SK-N-SH (cell line): Measurements from ENCODE around the gene WDR91. TPM values are rescaled to one million over a fixed set of nuclear protein-coding genes. Genes with fewer than 3 reads are reported as not detected.

ENCODE experiments used
- CTCF ChIA-PET: fragments of 300-600, 350-600 bp; formaldehyde crosslinking; extraction: SDS; loops from one replicate; lab custom pipeline; 2021; lab: Yijun Ruan, JAX
- POLR2A ChIA-PET: fragments of 350-600 bp; sonication (Branson Sonifier 250); formaldehyde crosslinking; extraction: SDS; loops from one replicate; lab custom pipeline; 2020; ENCODE audit warnings: antibody characterized with exemption, inconsistent platforms; lab: Yijun Ruan, JAX
- DNase-seq: peaks from one replicate; pipeline ENCODE4 v3.0.0; 2012
- H2AFZ ChIP-seq: fragments of 200-600 bp; sonication (generic); 2 replicates; pipeline ENCODE4 v1.8.1; 2016; ENCODE audit warnings: antibody characterized with exemption, mild to moderate bottlenecking, low read depth
- H3F3A ChIP-seq: fragments of 200-600 bp; sonication (generic); replicated peaks from 2 replicates; pipeline ENCODE3; 2016; ENCODE audit warnings: antibody characterized with exemption, mild to moderate bottlenecking; ENCODE audit not compliant: insufficient read depth
- H3K27ac ChIP-seq, 2 experiments: fragments of 200-500 bp in 1 of 2; fragments of 200-600 bp in 1 of 2; sonication (Bioruptor generic) in 1 of 2; sonication (generic), shearing (Covaris generic) in 1 of 2; 2 replicates each; pipeline versions ENCODE4 v1.5.1 to v1.6.1; 2014 to 2016; ENCODE audit warnings: low read depth in 2 of 2, inconsistent platforms in 1 of 2, low read length in 1 of 2, mild to moderate bottlenecking in 1 of 2, mixed read lengths in 1 of 2
- H3K27me3 ChIP-seq: fragments of 200-600 bp; sonication (generic), shearing (Covaris generic); 2 replicates; pipeline ENCODE4 v1.6.1; 2016; ENCODE audit warnings: mixed run types; ENCODE audit not compliant: insufficient read depth
- H3K36me3 ChIP-seq, 2 experiments: fragments of 200-500 bp in 1 of 2; fragments of 200-600 bp in 1 of 2; sonication (Bioruptor generic) in 1 of 2; sonication (generic) in 1 of 2; replicated peaks in 1 of 2; 2 replicates each; pipeline versions ENCODE3 to v1.5.1; 2014 to 2016; ENCODE audit warnings: low read length in 1 of 2, mild to moderate bottlenecking in 1 of 2; ENCODE audit not compliant: insufficient read depth in 2 of 2, control insufficient read depth in 1 of 2
- H3K4me1 ChIP-seq, 2 experiments: fragments of 200-500 bp in 1 of 2; fragments of 200-600 bp in 1 of 2; sonication (Bioruptor generic) in 1 of 2; sonication (generic), shearing (Covaris generic) in 1 of 2; 2 replicates each; pipeline versions ENCODE4 v1.5.1 to v1.6.1; 2014 to 2016; ENCODE audit warnings: low read depth in 1 of 2, low read length in 1 of 2, mixed run types in 1 of 2; ENCODE audit not compliant: insufficient read depth in 2 of 2, control insufficient read depth in 1 of 2
- H3K4me2 ChIP-seq: fragments of 200-600 bp; sonication (generic), shearing (Covaris generic); 2 replicates; pipeline ENCODE4 v1.6.1; 2017; ENCODE audit warnings: mixed run types
- H3K4me3 ChIP-seq, 2 experiments: fragments of 200-500 bp in 1 of 2; fragments of 200-600 bp in 1 of 2; sonication (Bioruptor generic) in 1 of 2; sonication (generic), shearing (Covaris generic) in 1 of 2; 2 replicates each; pipeline versions ENCODE4 v1.5.1 to v1.8.1; 2014 to 2016; ENCODE audit warnings: low read depth in 2 of 2, inconsistent platforms in 1 of 2, low read length in 1 of 2, mild to moderate bottlenecking in 1 of 2, mixed read lengths in 1 of 2, moderate library complexity in 1 of 2
- H3K79me2 ChIP-seq: fragments of 200-600 bp; sonication (generic); 2 replicates; pipeline ENCODE4 v1.8.1; 2017; ENCODE audit warnings: mild to moderate bottlenecking; ENCODE audit not compliant: insufficient read depth
- H3K9ac ChIP-seq: fragments of 200-600 bp; sonication (generic); 2 replicates; pipeline ENCODE4 v1.6.1; 2017; ENCODE audit warnings: mixed run types
- H3K9me2 ChIP-seq: fragments of 200-600 bp; sonication (generic); 2 replicates; pipeline ENCODE4 v1.6.1; 2017; ENCODE audit warnings: mixed run types
- H3K9me3 ChIP-seq: fragments of 200-600 bp; sonication (generic); 2 replicates; pipeline ENCODE4 v1.6.1; 2017; ENCODE audit warnings: mixed run types, mild to moderate bottlenecking, moderate library complexity
- H4K20me1 ChIP-seq: fragments of 200-600 bp; sonication (generic); 2 replicates; pipeline ENCODE4 v1.6.1; 2017; ENCODE audit warnings: mild to moderate bottlenecking, mixed run types; ENCODE audit not compliant: insufficient read depth
- CHD2 ChIP-seq: fragments of 150-350 bp; IDR thresholded peaks from 2 replicates; pipeline ENCODE4 v1.6.1; 2018; ENCODE audit warnings: low read length; ENCODE audit not compliant: partially characterized antibody
- ELF1 ChIP-seq: IDR thresholded peaks from 2 replicates; pipeline ENCODE4 v1.4.0; 2012
- EP300 ChIP-seq, 2 experiments: IDR thresholded peaks; 2 replicates each; pipeline versions ENCODE4 v1.4.0 to v1.6.1; 2012; ENCODE audit warnings: borderline replicate concordance in 1 of 2, low read depth in 1 of 2, low read length in 1 of 2
- EZH2phosphoT487 ChIP-seq: fragments of 200-600 bp; sonication (generic); IDR thresholded peaks from 2 replicates; pipeline ENCODE4 v1.6.1; 2017; ENCODE audit warnings: low read depth, mixed run types, mild to moderate bottlenecking, antibody characterized with exemption, moderate library complexity, borderline replicate concordance
- GATA2 ChIP-seq: sonication (generic); formaldehyde crosslinking; IDR thresholded peaks from 2 replicates; pipeline ENCODE4 v1.5.0; 2020; ENCODE audit warnings: mild to moderate bottlenecking, missing genetic modification reagents
- JUND ChIP-seq: IDR thresholded peaks from 2 replicates; pipeline ENCODE4 v1.4.0; 2012
- MAX ChIP-seq: IDR thresholded peaks from 2 replicates; pipeline ENCODE4 v1.4.0; 2012; ENCODE audit warnings: low read depth
- MEF2A ChIP-seq: IDR thresholded peaks from 2 replicates; pipeline ENCODE4 v1.4.0; 2012; ENCODE audit warnings: low read depth, borderline replicate concordance
- NFIC ChIP-seq: IDR thresholded peaks from 2 replicates; pipeline ENCODE4 v1.4.0; 2012; ENCODE audit warnings: borderline replicate concordance
- PBX3 ChIP-seq: IDR thresholded peaks from 2 replicates; pipeline ENCODE4; 2012
- RAD21 ChIP-seq: IDR thresholded peaks from 2 replicates; pipeline ENCODE4 v1.6.1; 2012; ENCODE audit warnings: mild to moderate bottlenecking, low read length
- REST ChIP-seq: IDR thresholded peaks from 2 replicates; pipeline ENCODE4 v1.6.1; 2012; ENCODE audit warnings: mild to moderate bottlenecking, low read depth, low read length, moderate library complexity
- RXRA ChIP-seq: IDR thresholded peaks from 2 replicates; pipeline ENCODE4 v1.4.0; 2012; ENCODE audit warnings: low read depth, mild to moderate bottlenecking, borderline replicate concordance
- SIN3A ChIP-seq: IDR thresholded peaks from 2 replicates; pipeline ENCODE4 v1.6.1; 2012; ENCODE audit warnings: low read depth, mild to moderate bottlenecking, low read length, moderate library complexity, borderline replicate concordance
- TCF12 ChIP-seq: IDR thresholded peaks from 2 replicates; pipeline ENCODE4 v1.4.0; 2012
- USF1 ChIP-seq: IDR thresholded peaks from 2 replicates; pipeline ENCODE4 v1.4.0; 2012; ENCODE audit warnings: low read depth, borderline replicate concordance
- ZBTB33 ChIP-seq: IDR thresholded peaks from 2 replicates; pipeline ENCODE4 v1.4.0; 2012; ENCODE audit warnings: low read depth, borderline replicate concordance
- WGBS: methylation state at CpG from one replicate; pipeline ENCODE4 v1.1.6; 2017; ENCODE audit warnings: low lambda C conversion rate; 5-methylcytosine and 5-hydroxymethylcytosine counted together
- polyA plus RNA-seq, 3 experiments: library from polyadenylated mRNA; depleted of rRNA; stranded (reverse); fragments of >200 nt; gene quantifications; 2 replicates each; pipeline ENCODE4 v1.2.3, GENCODE V29; 2012

WDR91 gene
- polyA plus RNA-seq, 1 of the 3 experiments (the other 2 are of a cell fraction), result 8.4 TPM

GRCh38 chr7:135178364-135178763, 33.0 kb downstream of the WDR91 start:
- no peak for DNase-seq
- ChIA-PET CTCF (interaction anchor here (6.1 kb wide), 1 partner anchor 8 kb away, joined by 36 read pairs; the partner anchor contains the start of gene CYREN), POLR2A (no interaction called here)
- no peaks in the 10 kb centered on the region for H3K27me3 ChIP-seq
- no peak overlapping the region for H2AFZ ChIP-seq
- H3K4me3 ChIP-seq, result no peak overlapping the region
- H3K9me2 ChIP-seq, result no peaks in the 10 kb centered on the region
- H3K79me2 ChIP-seq, result no peaks in the 10 kb centered on the region
- H3K9ac ChIP-seq, result no peak overlapping the region
- TF ChIP-seq MAX, result no peak
- no peak for TF ChIP-seq EZH2phosphoT487
- no peak for TF ChIP-seq JUND
- TF ChIP-seq REST, result no peak
- TF ChIP-seq ZBTB33, result no peak
- no peak for TF ChIP-seq GATA2 (CRISPR knock-in tag)
- TF ChIP-seq EP300 (IDR thresholded peaks at IDR 0.05; ENCODE audit: borderline replicate concordance in 1 of 2, low read depth in 1 of 2, low read length in 1 of 2), result no peak
- TF ChIP-seq MEF2A, result no peak
- no peak for TF ChIP-seq SIN3A
- TF ChIP-seq PBX3, result no peak
- no peak for TF ChIP-seq RAD21
- TF ChIP-seq TCF12, result no peak
- no peak for TF ChIP-seq RXRA
- TF ChIP-seq CHD2, result no peak
- TF ChIP-seq ELF1, result no peak
- no peak for TF ChIP-seq USF1
- TF ChIP-seq NFIC, result no peak
- 84% methylated on average over 13 of the region's 13 CpGs for WGBS
- no peaks in the 10 kb centered on the region for H3F3A ChIP-seq
- no peak overlapping the region for H3K27ac ChIP-seq
- no peak overlapping the region for H3K4me2 ChIP-seq
- no peaks in the 10 kb centered on the region for H4K20me1 ChIP-seq
- no peaks in the 10 kb centered on the region for H3K4me1 ChIP-seq
- H3K36me3 ChIP-seq, result peaks cover 0 to 8% of the 10 kb centered on the region in 2 experiments
- peaks cover 28% of the 10 kb centered on the region for H3K9me3 ChIP-seq
